ENCODE data around the gene MED16.
"Not testable (repeated sequence)": the region's sequence is repeated elsewhere in the genome, so short reads cannot be mapped to it uniquely, and the experiment has no call there.

MED16 gene

GRCh38 chr19:870963-871401 is 22.0 kb downstream of the MED16 start:
- DNase-seq, result no peak

- DNase-seq, result no peak
Observed at GRCh38 chr19:870314-870713, 22.7 kb downstream of the MED16 start.

- DNase-seq, result no peak
Observed at GRCh38 chr19:869245-870177, 23.5 kb downstream of the MED16 start.

- DNase-seq, result no peak
Observed at GRCh38 chr19:868458-869244, 24.3 kb downstream of the MED16 start.

- no peak for DNase-seq
Observed at GRCh38 chr19:867855-868457, 25.0 kb downstream of the MED16 start.

- DNase-seq, result no peak
Observed at GRCh38 chr19:867301-867793, 25.6 kb downstream of the MED16 start.

- DNase-seq, result no peak
Observed at GRCh38 chr19:866769-867300, 26.2 kb downstream of the MED16 start.

GRCh38 chr19:863315-863620 is 29.7 kb downstream of the MED16 start:
- DNase-seq, result no peak

GRCh38 chr19:862581-863314 is 30.2 kb downstream of the MED16 start:
- peak; percentile 85 for DNase-seq

GRCh38 chr19:861756-862580 is 31.0 kb downstream of the MED16 start:
- DNase-seq, result peak; percentile 84

GRCh38 chr19:861141-861755 is 31.7 kb downstream of the MED16 start:
- no peak for DNase-seq

- no peak for DNase-seq
Observed at GRCh38 chr19:858868-859843, 33.8 kb downstream of the MED16 start, which contains the start of gene CFD. TSS of gene CFD (plus strand) at chr19:859664. CDS start at chr19:859690, 26 bp downstream.

GRCh38 chr19:858284-858683 is 34.7 kb downstream of the MED16 start:
- DNase-seq, result no peak

- DNase-seq, result no peak
Observed at GRCh38 chr19:855566-856120, 37.3 kb downstream of the MED16 start.

- DNase-seq, result no peak
Observed at GRCh38 chr19:855142-855541, 37.8 kb downstream of the MED16 start.

GRCh38 chr19:854549-854948 is 38.4 kb downstream of the MED16 start:
- DNase-seq, result no peak

GRCh38 chr19:853614-854220 is 39.3 kb downstream of the MED16 start:
- not testable (repeated sequence) for DNase-seq

GRCh38 chr19:853014-853585 is 39.9 kb downstream of the MED16 start:
- DNase-seq, result no peak

Measured in stimulated activated CD4-positive, alpha-beta T cell treated with anti-CD3 and anti-CD28 coated beads, Interleukin-1b, Interleukin-23, amount 100 ng/mL, for 48 hours (primary cell).